Keratinocyte (primary cell): ENCODE data around the gene FMN1.

Experiments used
- CTCF ChIP-seq, 3 experiments: IDR thresholded peaks in 1 of 3; conservative IDR thresholded peaks in 1 of 3; optimal IDR thresholded peaks in 1 of 3; 2 replicates in 2 of 3; 3 replicates in 1 of 3; pipeline versions ENCODE3 to v1.5.1; 2011; ENCODE audit warnings: low read length in 3 of 3, mild to moderate bottlenecking in 3 of 3, moderate library complexity in 2 of 3, control low read depth in 1 of 3, inconsistent platforms in 1 of 3; ENCODE audit not compliant: insufficient read depth in 2 of 3; ENCODE audit errors: extremely low read depth in 1 of 3
- EZH2 ChIP-seq: IDR thresholded peaks from one replicate; pipeline ENCODE4 v1.6.1; 2012; ENCODE audit warnings: inconsistent platforms, mild to moderate bottlenecking, low read length, moderate library complexity

GRCh38 chr15:32909431-32909830 lies 285.1 kb downstream of the FMN1 start:
- no peak for TF ChIP-seq CTCF (optimal IDR thresholded peaks at IDR 0.05 in 1 of 3, IDR thresholded peaks at IDR 0.05 in 1 of 3, conservative IDR thresholded peaks at IDR 0.05 in 1 of 3; ENCODE audit: extremely low read depth in 1 of 3, insufficient read depth in 2 of 3, low read length in 3 of 3)
- no peak for TF ChIP-seq EZH2
